Lung (tissue), 12 donors: ENCODE measurements around the gene CREB5. TPM values are rescaled to one million over a fixed set of nuclear protein-coding genes. Genes with fewer than 3 reads are reported as not detected.

Experiments
- ATAC-seq: fragments of 200-7000 bp; cut with Tn5 transposase; one replicate; pipeline ENCODE4 v1.9.1; 2020; ENCODE audit warnings: moderate number of reproducible peaks; ENCODE audit not compliant: insufficient read depth, low FRiP score
- DNase-seq, 3 donors: peaks; one replicate each; pipeline ENCODE4 v3.0.0-alpha.2; 2013 to 2017
- H3K27ac ChIP-seq, 2 donors: one replicate each; pipeline ENCODE4 v1.5.1; 2013; ENCODE audit warnings: mild to moderate bottlenecking in 2 of 2, moderate library complexity in 2 of 2, control low read depth in 1 of 2, inconsistent platforms in 1 of 2, low read depth in 1 of 2, low read length in 1 of 2
- H3K27me3 ChIP-seq, 3 donors: one replicate each; pipeline ENCODE4 v1.5.1; 2013; ENCODE audit warnings: low read length in 2 of 3; ENCODE audit not compliant: control insufficient read depth in 3 of 3, insufficient read depth in 3 of 3
- H3K36me3 ChIP-seq, 4 donors: one replicate each; pipeline ENCODE4 v1.5.1; 2013; ENCODE audit warnings: low read length in 4 of 4, mild to moderate bottlenecking in 1 of 4, moderate library complexity in 1 of 4; ENCODE audit not compliant: control insufficient read depth in 4 of 4, insufficient read depth in 4 of 4
- H3K4me1 ChIP-seq, 5 donors: one replicate each; pipeline ENCODE4 v1.5.1; 2013; ENCODE audit warnings: low read length in 5 of 5, mild to moderate bottlenecking in 2 of 5, moderate library complexity in 1 of 5; ENCODE audit not compliant: control insufficient read depth in 5 of 5, insufficient read depth in 5 of 5
- H3K4me3 ChIP-seq: one replicate; pipeline ENCODE4 v1.5.1; 2013; ENCODE audit warnings: mild to moderate bottlenecking, control low read depth, moderate library complexity
- H3K9ac ChIP-seq, 2 donors: one replicate each; pipeline ENCODE4 v1.5.1; 2013; ENCODE audit warnings: low read length in 2 of 2, control low read depth in 1 of 2; ENCODE audit not compliant: insufficient read depth in 1 of 2
- H3K9me3 ChIP-seq, 4 donors: one replicate each; pipeline ENCODE4 v1.5.1; 2013; ENCODE audit warnings: low read length in 3 of 4, mild to moderate bottlenecking in 1 of 4, moderate library complexity in 1 of 4; ENCODE audit not compliant: control insufficient read depth in 4 of 4, insufficient read depth in 3 of 4
- CTCF ChIP-seq: IDR thresholded peaks from 2 replicates; pipeline ENCODE4 v1.5.1; 2012; ENCODE audit warnings: mild to moderate bottlenecking; ENCODE audit errors: control extremely low read depth, extremely low read depth
- WGBS, 2 donors: extraction: QIAGEN DNeasy Blood & Tissue Kit; methylation state at CpG; one replicate each; pipeline ENCODE4 v1.1.7; 2013; 5-methylcytosine and 5-hydroxymethylcytosine counted together
- polyA plus RNA-seq, 2 donors: library from polyadenylated mRNA; stranded (reverse); fragments of 200-250 nt; gene quantifications; one replicate each; pipeline ENCODE4 v1.2.1, GENCODE V29; 2013
- total RNA-seq, 2 donors: library from RNA; depleted of rRNA in 1 of 2; stranded (reverse); fragments of >200 nt in 1 of 2; gene quantifications; one replicate each; pipeline ENCODE4 v1.2.1, GENCODE V29; 2014 to 2021
- donor health status: control.
- donor health status: control.
- donor health status: Bipolar disorder and iron deficiency.
- donor health status: healthy.
- donor health status: DM: yes; HTN: yes; CAD: no.

CREB5 gene
- total and polyA plus RNA-seq, 4 donors = 2.7 to 23.1 (median 9.6) TPM

GRCh38 chr7:28684650-28685241 lies 272.4 kb downstream of the CREB5 start:
- no peak overlapping the region for H3K9ac ChIP-seq
- no peaks in the 10 kb centered on the region for H3K27me3 ChIP-seq
- H3K9me3 ChIP-seq = no peaks in the 10 kb centered on the region
- no peak overlapping the region for H3K4me3 ChIP-seq
- peak overlapping the region in 1 of 2 donors; percentile 77 for H3K27ac ChIP-seq
- peak; percentile 1 for ATAC-seq
- no peaks in the 10 kb centered on the region for H3K36me3 ChIP-seq
- TF ChIP-seq CTCF = no peak
- no peak for DNase-seq
- peaks cover 3 to 28% (median 13%) of the 10 kb centered on the region in 5 donors for H3K4me1 ChIP-seq
- 19 to 53% methylated on average over 5 of the region's 5 CpGs for WGBS, 2 donors

- Histone ChIP-seq H3K9ac (peak overlapping the region in 1 of 2 donors; percentile 89), H3K27ac (peak overlapping the region; percentile 41 to 77), H3K4me1 (peaks cover 3 to 28% (median 13%) of the 10 kb centered on the region in 5 donors), H3K27me3 (no peaks in the 10 kb centered on the region), H3K36me3 (no peaks in the 10 kb centered on the region), H3K9me3 (no peaks in the 10 kb centered on the region), H3K4me3 (no peak overlapping the region)
- ATAC-seq = no peak
- no peak for TF ChIP-seq CTCF
- DNase-seq = no peak
- WGBS, 2 donors = 24 to 40% methylated on average over 7 of the region's 7 CpGs
Measured at GRCh38 chr7:28685242-28685643, 272.9 kb downstream of the CREB5 start.

GRCh38 chr7:28685644-28686417 lies 273.5 kb downstream of the CREB5 start:
- WGBS, 2 donors = 1 to 4% methylated on average over 15 of the region's 15 CpGs
- Histone ChIP-seq H3K27me3 (no peaks in the 10 kb centered on the region), H3K9me3 (no peaks in the 10 kb centered on the region), H3K4me3 (peak overlapping the region; percentile 36), H3K4me1 (peaks cover 3 to 28% (median 13%) of the 10 kb centered on the region in 5 donors), H3K27ac (peak overlapping the region; percentile 59 to 91), H3K9ac (peak overlapping the region; percentile 89 to 93), H3K36me3 (no peaks in the 10 kb centered on the region)
- ATAC-seq = peak; percentile 89
- peak; percentile 97 to 100 (median 100) for DNase-seq
- TF ChIP-seq CTCF = no peak
